Testis (tissue), 2 donors: ENCODE results near the gene ZACN.

ENCODE experiments used
- POLR2A ChIP-seq: fragments of 450-650 bp; IDR thresholded peaks from one replicate; pipeline ENCODE4 v1.6.1; 2017; ENCODE audit warnings: antibody characterized with exemption, mild to moderate bottlenecking, moderate library complexity
- TF ChIP-seq, protein P1 (sequence below), 3 experiments: fragments of 450-650 bp in 2 of 3; fragments of 200-600 bp in 1 of 3; sonication (generic) in 1 of 3; IDR thresholded peaks; one replicate each; pipeline ENCODE4 v1.5.1; 2016 to 2019; ENCODE audit warnings: antibody characterized with exemption in 3 of 3, mild to moderate bottlenecking in 2 of 3, moderate library complexity in 1 of 3

DNA sequence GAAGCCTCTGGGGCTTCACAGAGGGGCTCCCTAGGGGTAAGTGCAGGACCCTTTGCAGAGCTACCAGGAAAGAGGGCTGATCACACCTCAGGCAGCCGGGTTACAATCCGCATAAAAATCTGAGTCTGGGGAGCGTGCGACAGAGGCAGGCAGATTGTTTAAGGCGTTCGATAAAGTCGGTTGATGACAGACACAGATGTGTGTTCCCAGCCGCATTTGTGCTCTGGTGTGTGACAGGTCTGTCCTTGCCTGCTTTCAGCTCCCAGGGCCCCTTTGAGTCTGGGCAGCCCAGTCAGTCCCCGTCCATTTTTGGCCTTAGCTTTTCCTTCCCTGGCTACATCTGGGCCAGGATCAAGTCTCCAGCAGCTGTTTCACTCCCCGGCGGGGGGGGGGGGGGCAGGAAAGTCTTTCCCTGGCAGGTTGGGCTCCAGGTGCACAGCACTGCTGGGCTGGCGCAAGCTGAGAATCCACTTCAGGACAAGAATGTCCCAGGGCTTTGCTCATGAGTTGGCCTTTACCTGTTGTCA lies 1.3 kb upstream of the ZACN start:
- no peak for TF ChIP-seq POLR2A
- TF ChIP-seq, protein P1, sequence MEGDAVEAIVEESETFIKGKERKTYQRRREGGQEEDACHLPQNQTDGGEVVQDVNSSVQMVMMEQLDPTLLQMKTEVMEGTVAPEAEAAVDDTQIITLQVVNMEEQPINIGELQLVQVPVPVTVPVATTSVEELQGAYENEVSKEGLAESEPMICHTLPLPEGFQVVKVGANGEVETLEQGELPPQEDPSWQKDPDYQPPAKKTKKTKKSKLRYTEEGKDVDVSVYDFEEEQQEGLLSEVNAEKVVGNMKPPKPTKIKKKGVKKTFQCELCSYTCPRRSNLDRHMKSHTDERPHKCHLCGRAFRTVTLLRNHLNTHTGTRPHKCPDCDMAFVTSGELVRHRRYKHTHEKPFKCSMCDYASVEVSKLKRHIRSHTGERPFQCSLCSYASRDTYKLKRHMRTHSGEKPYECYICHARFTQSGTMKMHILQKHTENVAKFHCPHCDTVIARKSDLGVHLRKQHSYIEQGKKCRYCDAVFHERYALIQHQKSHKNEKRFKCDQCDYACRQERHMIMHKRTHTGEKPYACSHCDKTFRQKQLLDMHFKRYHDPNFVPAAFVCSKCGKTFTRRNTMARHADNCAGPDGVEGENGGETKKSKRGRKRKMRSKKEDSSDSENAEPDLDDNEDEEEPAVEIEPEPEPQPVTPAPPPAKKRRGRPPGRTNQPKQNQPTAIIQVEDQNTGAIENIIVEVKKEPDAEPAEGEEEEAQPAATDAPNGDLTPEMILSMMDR (IDR thresholded peaks at IDR 0.05): no peak
